Activated CD8-positive, alpha-beta T cell treated with anti-CD3 and anti-CD28 coated beads, Interleukin-2, amount 10 ng/mL, durations not matched to agents 7 days and 5 days (primary cell): ENCODE measurements around the gene ACSS3. TPM values are rescaled to one million over a fixed set of nuclear protein-coding genes. Genes with fewer than 3 reads are reported as not detected.

Experiments used
- ATAC-seq: fragments of 150-1000 bp; cut with Tn5 transposase; one replicate; pipeline ENCODE4 v1.10.0; 2021; ENCODE audit warnings: moderate library complexity
- CTCF ChIA-PET: fragments of 350-600 bp; sonication (Branson Sonifier 250); formaldehyde crosslinking; loops from one replicate; lab custom pipeline; 2021; ENCODE audit warnings: antibody characterized with exemption; lab: Charles Lee
- POLR2A ChIA-PET: fragments of 350-600 bp; sonication (Branson Sonifier 250); formaldehyde crosslinking; loops from one replicate; lab custom pipeline; 2021; ENCODE audit warnings: antibody characterized with exemption; lab: Charles Lee
- DNase-seq: peaks from one replicate; pipeline ENCODE4 v3.0.0-alpha.2; 2020
- H3K27ac Mint-ChIP-seq: one replicate; pipeline ENCODE4 v1.8.0; 2021; ENCODE audit warnings: mild to moderate bottlenecking, mixed read lengths
- H3K27me3 Mint-ChIP-seq: one replicate; pipeline ENCODE4 v1.8.0; 2021; ENCODE audit warnings: low read depth, mixed read lengths
- H3K36me3 Mint-ChIP-seq: one replicate; pipeline ENCODE4 v1.8.0; 2021; ENCODE audit warnings: low read depth, mixed read lengths
- H3K4me1 Mint-ChIP-seq: one replicate; pipeline ENCODE4 v1.8.0; 2021; ENCODE audit warnings: low read depth, mixed read lengths
- H3K4me3 Mint-ChIP-seq: one replicate; pipeline ENCODE4 v1.8.0; 2021; ENCODE audit warnings: mild to moderate bottlenecking, mixed read lengths
- H3K9me3 Mint-ChIP-seq: one replicate; pipeline ENCODE4 v1.8.0; 2022; ENCODE audit warnings: mixed read lengths; ENCODE audit not compliant: insufficient read depth
- total RNA-seq, 2 experiments: library from RNA; stranded (reverse); gene quantifications; one replicate each; pipeline ENCODE4 v1.2.3, GENCODE V29; 2021

The ACSS3 gene
- total RNA-seq, 2 experiments from 2014 or later = not detected

DNA sequence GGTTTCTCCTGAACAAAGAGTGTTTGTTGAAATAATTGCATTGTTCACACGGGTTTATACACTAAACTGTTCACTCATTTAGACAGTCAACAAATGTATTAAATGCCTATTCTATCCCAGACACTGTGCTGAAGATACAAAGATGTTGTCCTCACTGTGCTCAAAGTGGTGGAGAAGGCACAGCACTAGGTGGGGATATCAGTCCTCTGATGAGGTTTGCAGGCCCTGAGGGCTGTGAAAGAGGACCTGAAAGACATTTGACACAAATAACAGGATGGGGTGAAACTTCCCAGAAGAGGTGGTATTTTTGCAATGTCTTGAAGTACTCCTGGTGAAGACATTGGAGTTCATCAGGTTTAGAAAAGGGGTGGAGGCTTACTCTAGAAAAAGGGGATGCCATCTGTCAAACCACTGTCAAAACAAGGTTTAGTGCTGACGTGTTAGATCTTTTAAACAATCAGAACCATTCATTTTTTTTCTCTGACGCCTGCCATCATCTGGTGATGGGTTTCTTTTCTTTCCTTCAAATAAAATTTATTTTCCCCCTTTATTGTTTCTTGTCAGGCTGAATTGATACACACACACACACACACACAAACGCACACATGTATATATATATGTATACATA is 69.5 kb downstream of the ACSS3 start:
- ChIA-PET CTCF (no interaction called here), POLR2A (no interaction called here)
- H3K27me3 Mint-ChIP-seq = no peaks in the 10 kb centered on the region
- H3K4me1 Mint-ChIP-seq = no peaks in the 10 kb centered on the region
- ATAC-seq = no peak
- no peak overlapping the region for H3K27ac Mint-ChIP-seq
- H3K4me3 Mint-ChIP-seq = no peak overlapping the region
- DNase-seq = no peak
- no peaks in the 10 kb centered on the region for H3K9me3 Mint-ChIP-seq
- no peaks in the 10 kb centered on the region for H3K36me3 Mint-ChIP-seq

DNA sequence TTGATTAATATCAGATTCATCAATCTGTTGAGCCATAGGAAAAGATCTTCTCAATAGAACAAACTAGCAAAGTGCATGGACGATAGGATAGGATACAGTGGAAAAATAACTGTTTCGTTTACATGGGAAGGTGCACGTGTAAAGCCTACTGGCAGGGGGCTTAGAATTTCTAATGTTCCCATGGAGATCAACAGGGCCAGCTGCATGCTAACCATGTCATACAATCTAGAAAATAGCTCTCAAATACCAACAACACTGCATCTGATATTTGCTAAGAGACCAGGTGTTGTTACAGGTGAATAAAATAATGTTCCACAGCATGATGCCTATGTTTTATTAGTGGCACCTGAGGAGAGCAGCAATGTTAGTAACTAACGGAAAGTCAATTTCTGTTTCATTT is 72.5 kb downstream of the ACSS3 start:
- POLR2A ChIA-PET = no interaction called here
- no peak for ATAC-seq
- H3K27me3 Mint-ChIP-seq = no peaks in the 10 kb centered on the region
- no peak for DNase-seq
- no peaks in the 10 kb centered on the region for H3K4me1 Mint-ChIP-seq
- H3K4me3 Mint-ChIP-seq = no peak overlapping the region
- CTCF ChIA-PET = no interaction called here
- H3K9me3 Mint-ChIP-seq = no peaks in the 10 kb centered on the region
- no peak overlapping the region for H3K27ac Mint-ChIP-seq
- H3K36me3 Mint-ChIP-seq = no peaks in the 10 kb centered on the region

DNA sequence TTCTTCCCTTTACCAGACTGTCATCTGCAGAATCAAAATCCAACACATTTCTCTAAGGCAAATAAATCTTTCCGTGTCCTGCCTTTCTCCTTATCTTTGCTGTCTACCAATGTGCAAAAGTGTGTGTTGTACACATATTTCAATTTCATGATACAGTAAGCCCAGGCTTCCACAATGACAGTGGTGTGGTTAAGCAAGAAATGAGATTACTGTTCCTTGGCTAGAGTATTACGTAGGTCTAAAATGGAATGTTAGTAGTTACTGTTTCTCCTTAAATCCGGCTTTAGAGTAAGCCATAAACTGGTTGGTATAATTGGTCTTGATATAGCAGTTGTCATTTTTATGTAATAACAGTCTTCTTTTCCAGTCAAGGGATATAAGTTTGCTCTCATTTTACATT is 82.0 kb downstream of the ACSS3 start:
- H3K9me3 Mint-ChIP-seq = no peaks in the 10 kb centered on the region
- no peak overlapping the region for H3K27ac Mint-ChIP-seq
- no peaks in the 10 kb centered on the region for H3K27me3 Mint-ChIP-seq
- H3K4me3 Mint-ChIP-seq = no peak overlapping the region
- no peaks in the 10 kb centered on the region for H3K36me3 Mint-ChIP-seq
- H3K4me1 Mint-ChIP-seq = no peaks in the 10 kb centered on the region
- ATAC-seq (no peak), DNase-seq (no peak)
- POLR2A ChIA-PET = no interaction called here
- CTCF ChIA-PET = no interaction called here

DNA sequence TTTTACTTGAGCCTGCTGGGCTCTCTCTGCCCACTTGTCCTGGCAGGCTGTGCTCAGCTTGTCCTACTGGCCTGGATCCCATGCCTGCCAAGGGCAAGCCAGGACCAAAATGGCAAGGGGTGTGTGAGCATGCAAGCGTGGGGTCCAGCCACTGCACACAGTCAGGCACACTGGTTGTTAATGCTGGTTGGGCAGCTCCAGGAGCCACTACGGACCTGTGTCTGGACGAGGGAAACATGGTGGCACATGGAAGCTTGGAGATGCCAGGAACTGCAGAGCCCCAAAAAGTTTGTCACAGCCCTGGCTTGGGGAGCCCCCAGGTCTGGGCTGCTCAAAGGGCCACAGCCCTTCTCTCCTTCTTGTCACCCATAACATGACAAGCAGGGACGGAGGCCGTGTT is 83.8 kb downstream of the ACSS3 start:
- no peak overlapping the region for H3K27ac Mint-ChIP-seq
- no peak overlapping the region for H3K4me3 Mint-ChIP-seq
- H3K27me3 Mint-ChIP-seq = no peaks in the 10 kb centered on the region
- DNase-seq (no peak), ATAC-seq (no peak)
- ChIA-PET CTCF (no interaction called here), POLR2A (no interaction called here)
- no peaks in the 10 kb centered on the region for H3K36me3 Mint-ChIP-seq
- no peaks in the 10 kb centered on the region for H3K9me3 Mint-ChIP-seq
- H3K4me1 Mint-ChIP-seq = no peaks in the 10 kb centered on the region

DNA sequence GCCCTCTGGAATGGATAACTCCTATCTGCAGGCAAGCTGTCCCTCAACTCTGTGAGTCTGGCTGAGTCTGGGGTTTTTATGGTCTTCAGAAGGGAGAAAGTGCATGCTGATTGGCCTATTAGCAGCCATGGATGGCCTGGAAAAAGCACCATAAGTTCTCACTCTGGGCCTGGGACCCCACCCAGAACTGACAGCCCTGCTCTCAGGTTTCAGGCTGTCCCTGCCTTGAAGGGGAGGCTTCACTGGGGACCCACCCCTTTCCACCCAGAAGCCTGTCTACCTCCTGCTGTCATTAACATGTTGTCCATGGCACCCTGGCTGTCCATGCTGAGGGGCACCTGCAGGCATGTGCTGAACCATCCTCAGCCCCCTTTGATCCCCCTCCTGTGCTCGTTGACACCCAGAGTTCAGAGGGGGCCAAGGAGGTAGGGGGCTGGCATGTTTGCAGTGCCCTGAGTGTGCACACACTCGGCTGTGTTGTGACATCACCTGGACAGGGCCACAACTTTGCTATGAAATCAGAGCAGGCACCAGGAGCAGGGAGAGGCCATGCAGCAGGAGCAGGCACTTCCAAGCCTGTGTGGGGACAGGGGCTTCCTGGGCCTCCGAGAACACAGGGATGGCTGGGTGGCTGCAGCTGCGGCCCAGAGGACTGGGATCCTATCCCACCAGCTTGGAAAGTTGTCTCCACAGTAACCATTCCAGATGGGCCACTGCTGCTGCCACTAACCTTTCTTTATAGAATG is 84.7 kb downstream of the ACSS3 start:
- DNase-seq (no peak), ATAC-seq (no peak)
- no peak overlapping the region for H3K4me3 Mint-ChIP-seq
- no peaks in the 10 kb centered on the region for H3K27me3 Mint-ChIP-seq
- no peak overlapping the region for H3K27ac Mint-ChIP-seq
- no peaks in the 10 kb centered on the region for H3K4me1 Mint-ChIP-seq
- no peaks in the 10 kb centered on the region for H3K9me3 Mint-ChIP-seq
- ChIA-PET POLR2A (no interaction called here), CTCF (no interaction called here)
- H3K36me3 Mint-ChIP-seq = no peaks in the 10 kb centered on the region

DNA sequence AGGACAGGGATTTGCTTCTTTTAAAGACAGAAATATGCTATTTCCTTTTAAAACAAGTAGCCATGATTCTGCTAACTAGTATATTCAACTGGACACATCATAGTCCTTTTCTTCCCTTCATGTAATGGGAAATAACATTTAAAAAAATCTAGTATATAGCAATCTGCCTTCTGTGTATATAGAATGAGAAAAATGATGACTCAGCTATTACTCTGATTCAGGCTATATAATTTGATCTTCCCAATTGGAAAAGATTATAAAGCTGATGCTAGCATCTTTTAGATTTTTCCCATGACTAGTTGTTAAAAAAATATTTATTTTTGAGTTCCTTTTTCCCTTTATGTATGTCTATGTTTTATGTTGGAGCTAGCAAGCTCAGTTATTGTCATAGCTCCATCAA is 86.9 kb downstream of the ACSS3 start:
- Mint-ChIP-seq H3K9me3 (no peaks in the 10 kb centered on the region), H3K27me3 (no peaks in the 10 kb centered on the region), H3K36me3 (no peaks in the 10 kb centered on the region), H3K27ac (no peak overlapping the region), H3K4me3 (no peak overlapping the region), H3K4me1 (no peaks in the 10 kb centered on the region)
- ATAC-seq = no peak
- CTCF ChIA-PET = no interaction called here
- DNase-seq = no peak
- POLR2A ChIA-PET = no interaction called here

DNA sequence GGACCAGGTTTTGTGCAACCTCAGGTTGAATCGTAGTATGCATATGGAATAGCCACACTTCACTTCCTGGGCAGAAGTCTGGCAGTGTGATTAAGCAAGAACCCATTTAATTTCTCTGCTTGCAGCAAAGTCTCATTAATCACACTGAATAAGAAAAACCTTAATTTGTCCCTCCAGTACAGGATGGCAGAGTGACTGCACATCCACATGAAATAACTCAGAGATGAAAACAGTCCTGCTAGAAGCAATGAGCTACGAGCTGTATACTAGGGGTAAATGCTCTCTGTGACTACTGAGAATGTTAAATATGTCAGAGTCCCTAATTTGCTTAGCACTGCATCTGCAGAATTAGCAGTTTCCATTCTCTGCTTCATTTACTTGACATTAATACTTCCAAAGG is 88.9 kb downstream of the ACSS3 start:
- POLR2A ChIA-PET = no interaction called here
- Mint-ChIP-seq H3K4me1 (no peaks in the 10 kb centered on the region), H3K27me3 (no peaks in the 10 kb centered on the region), H3K27ac (no peak overlapping the region), H3K9me3 (no peaks in the 10 kb centered on the region), H3K4me3 (no peak overlapping the region), H3K36me3 (no peaks in the 10 kb centered on the region)
- ATAC-seq (no peak), DNase-seq (no peak)
- CTCF ChIA-PET = no interaction called here

DNA sequence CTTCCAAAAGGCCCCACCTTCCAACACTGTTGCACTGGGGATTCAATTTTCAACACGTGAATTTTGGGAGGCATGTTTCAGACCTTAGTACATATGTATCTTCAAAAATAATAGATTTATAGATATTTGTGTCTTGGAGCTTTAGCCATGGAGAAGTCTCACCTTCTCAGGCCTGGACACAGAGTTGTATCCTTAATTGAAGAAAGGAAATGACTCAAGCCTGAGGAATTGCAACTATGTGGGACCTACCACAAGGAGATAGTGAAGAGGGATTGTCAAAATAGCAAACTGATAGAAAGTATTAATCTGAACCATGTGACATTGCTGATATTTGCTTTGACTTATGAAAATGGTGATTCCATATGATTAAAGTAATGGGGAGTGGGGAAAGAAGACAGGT is 89.8 kb downstream of the ACSS3 start:
- H3K9me3 Mint-ChIP-seq = no peaks in the 10 kb centered on the region
- H3K27ac Mint-ChIP-seq = no peak overlapping the region
- no peaks in the 10 kb centered on the region for H3K36me3 Mint-ChIP-seq
- POLR2A ChIA-PET = no interaction called here
- ATAC-seq (no peak), DNase-seq (no peak)
- CTCF ChIA-PET = no interaction called here
- H3K27me3 Mint-ChIP-seq = no peaks in the 10 kb centered on the region
- no peak overlapping the region for H3K4me3 Mint-ChIP-seq
- no peaks in the 10 kb centered on the region for H3K4me1 Mint-ChIP-seq

DNA sequence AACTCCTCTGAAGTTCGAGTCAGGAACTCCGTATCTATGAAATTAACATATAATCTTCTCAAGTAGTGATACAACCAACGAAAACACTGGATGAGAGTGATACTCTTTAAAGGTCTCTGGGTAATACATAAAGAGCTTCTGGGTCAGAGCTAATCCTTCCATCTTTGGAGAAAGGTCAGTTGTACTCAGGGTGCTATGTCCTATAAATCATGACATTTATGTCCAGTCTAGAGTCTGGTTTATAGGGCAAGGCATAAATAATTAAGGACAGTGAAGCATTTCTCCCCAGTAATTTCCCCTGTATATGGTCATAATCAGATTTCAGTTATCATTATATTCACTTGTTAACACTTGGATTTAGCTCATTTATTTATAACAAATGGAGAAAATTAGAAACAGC is 90.6 kb downstream of the ACSS3 start:
- ChIA-PET POLR2A (no interaction called here), CTCF (no interaction called here)
- ATAC-seq (no peak), DNase-seq (no peak)
- H3K4me1 Mint-ChIP-seq = no peaks in the 10 kb centered on the region
- H3K27me3 Mint-ChIP-seq = no peaks in the 10 kb centered on the region
- no peak overlapping the region for H3K27ac Mint-ChIP-seq
- H3K9me3 Mint-ChIP-seq = no peaks in the 10 kb centered on the region
- H3K36me3 Mint-ChIP-seq = no peaks in the 10 kb centered on the region
- H3K4me3 Mint-ChIP-seq = no peak overlapping the region

DNA sequence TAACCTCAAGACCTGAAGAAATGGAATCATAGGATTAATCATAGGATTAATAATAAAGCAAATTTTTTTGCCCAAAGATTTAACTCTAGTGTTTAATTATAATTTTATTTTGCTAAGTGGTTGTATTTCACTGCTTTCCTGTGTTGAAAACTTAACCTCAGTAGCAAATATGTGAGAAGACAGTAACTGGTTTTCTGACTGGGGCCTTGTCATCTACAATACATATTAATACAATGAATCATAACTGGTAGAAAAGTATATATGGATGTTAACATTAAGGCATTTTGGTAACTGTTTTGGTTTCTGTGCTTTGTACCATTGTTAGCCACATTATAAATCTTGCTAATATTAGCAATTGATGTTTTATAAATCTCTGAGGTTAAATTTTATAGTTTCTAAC is 92.2 kb downstream of the ACSS3 start:
- Mint-ChIP-seq H3K9me3 (peaks cover 3% of the 10 kb centered on the region), H3K36me3 (no peaks in the 10 kb centered on the region), H3K27me3 (no peaks in the 10 kb centered on the region), H3K4me3 (no peak overlapping the region), H3K4me1 (no peaks in the 10 kb centered on the region), H3K27ac (no peak overlapping the region)
- no peak for DNase-seq
- POLR2A ChIA-PET = no interaction called here
- CTCF ChIA-PET = no interaction called here
- no peak for ATAC-seq

DNA sequence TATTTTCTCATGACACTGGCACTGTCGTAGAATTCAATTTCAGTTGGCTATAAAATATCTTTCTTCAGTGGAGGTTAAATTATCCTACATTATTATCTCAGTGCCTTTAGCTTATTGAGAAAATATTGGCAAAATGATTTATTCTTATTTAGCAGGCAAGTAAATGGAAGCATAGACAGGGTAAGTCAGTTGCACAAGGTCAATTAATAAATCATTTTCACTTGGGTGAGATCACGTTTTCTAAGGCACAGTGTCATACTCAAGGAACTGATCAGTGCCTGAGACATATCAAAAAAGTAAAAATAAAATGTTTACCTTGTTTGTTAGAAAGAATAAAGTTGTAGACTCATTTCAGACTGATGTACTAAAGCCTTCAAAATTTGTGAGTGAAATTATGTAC is 95.0 kb downstream of the ACSS3 start:
- DNase-seq = no peak
- Mint-ChIP-seq H3K9me3 (peaks cover 16% of the 10 kb centered on the region), H3K36me3 (no peaks in the 10 kb centered on the region), H3K27ac (no peak overlapping the region), H3K27me3 (no peaks in the 10 kb centered on the region), H3K4me3 (no peak overlapping the region), H3K4me1 (no peaks in the 10 kb centered on the region)
- CTCF ChIA-PET = no interaction called here
- no peak for ATAC-seq
- POLR2A ChIA-PET = no interaction called here

DNA sequence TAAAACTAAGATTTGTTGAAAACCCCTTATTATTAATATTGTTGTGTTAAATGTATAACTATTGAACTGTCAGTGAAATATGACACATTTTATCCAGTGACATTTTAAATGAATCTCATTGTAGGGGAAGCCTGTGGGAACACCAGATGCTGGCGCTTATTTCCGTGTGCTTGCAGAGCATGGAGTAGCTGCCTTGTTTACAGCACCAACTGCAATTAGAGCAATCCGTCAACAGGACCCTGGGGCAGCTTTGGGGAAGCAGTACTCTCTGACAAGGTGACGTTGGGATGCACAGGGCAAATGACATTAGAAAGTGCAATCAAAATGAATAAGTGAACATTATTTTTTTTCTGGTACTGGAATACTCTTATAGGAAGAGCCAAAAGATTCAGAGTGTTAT is 96.8 kb downstream of the ACSS3 start:
- ChIA-PET POLR2A (no interaction called here), CTCF (no interaction called here)
- H3K4me1 Mint-ChIP-seq = no peaks in the 10 kb centered on the region
- no peak overlapping the region for H3K27ac Mint-ChIP-seq
- H3K9me3 Mint-ChIP-seq = peaks cover 16% of the 10 kb centered on the region
- no peak overlapping the region for H3K4me3 Mint-ChIP-seq
- no peaks in the 10 kb centered on the region for H3K27me3 Mint-ChIP-seq
- ATAC-seq (no peak), DNase-seq (no peak)
- H3K36me3 Mint-ChIP-seq = no peaks in the 10 kb centered on the region

DNA sequence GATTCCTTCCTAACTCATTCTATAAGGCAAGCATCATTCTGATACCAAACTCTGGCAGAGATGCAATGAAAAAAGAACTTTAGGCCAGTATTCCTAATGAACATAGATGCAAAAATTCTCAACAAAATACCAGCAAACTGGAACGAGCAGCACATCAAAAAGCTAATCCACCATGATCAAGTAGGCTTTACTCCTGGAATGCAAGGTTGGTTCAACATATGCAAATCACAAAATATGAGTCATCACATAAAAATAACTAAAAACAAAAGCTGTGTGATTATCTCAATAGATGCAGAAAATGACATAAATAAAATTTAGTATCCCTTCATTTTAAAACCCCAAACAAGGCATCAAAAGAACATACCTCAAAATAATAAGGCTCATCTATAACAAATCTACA is 98.9 kb downstream of the ACSS3 start:
- ATAC-seq (no peak), DNase-seq (no peak)
- H3K36me3 Mint-ChIP-seq = no peaks in the 10 kb centered on the region
- H3K27me3 Mint-ChIP-seq = no peaks in the 10 kb centered on the region
- H3K9me3 Mint-ChIP-seq = peaks cover 23% of the 10 kb centered on the region
- H3K4me1 Mint-ChIP-seq = no peaks in the 10 kb centered on the region
- POLR2A ChIA-PET = no interaction called here
- H3K4me3 Mint-ChIP-seq = no peak overlapping the region
- no peak overlapping the region for H3K27ac Mint-ChIP-seq
- CTCF ChIA-PET = no interaction called here
